AG10803 (cell line): ENCODE measurements around the gene MTUS2.
A peak's percentile ranks its signal among the peaks of the same experiment; 100 is the strongest.

Source experiments
- DNase-seq: peaks from one replicate; pipeline ENCODE4 v3.0.0; 2010; ENCODE audit warnings: low read depth
- H3K4me3 ChIP-seq: 2 replicates; pipeline ENCODE4 v1.5.1; 2011; ENCODE audit warnings: mild to moderate bottlenecking, low read length, control low read depth
- CTCF ChIP-seq: conservative IDR thresholded peaks from 2 replicates; pipeline ENCODE4 v1.5.1; 2011; ENCODE audit warnings: mild to moderate bottlenecking, low read length, control low read depth, inconsistent platforms

MTUS2 gene

GRCh38 chr13:29501674-29502073 lies 681.5 kb downstream of the MTUS2 start:
- no peak for DNase-seq
- no peak for TF ChIP-seq CTCF
- no peak overlapping the region for H3K4me3 ChIP-seq

GRCh38 chr13:29502391-29503008 lies 682.4 kb downstream of the MTUS2 start:
- no peak for TF ChIP-seq CTCF
- no peak overlapping the region for H3K4me3 ChIP-seq
- DNase-seq: no peak

- peak overlapping the region; percentile 41 for H3K4me3 ChIP-seq
- TF ChIP-seq CTCF: no peak
- peak; percentile 54 for DNase-seq
These were observed 683.1 kb downstream of the MTUS2 start for GRCh38 chr13:29503041-29503837.

- DNase-seq: no peak
- no peak overlapping the region for H3K4me3 ChIP-seq
- no peak for TF ChIP-seq CTCF
These were observed 684.6 kb downstream of the MTUS2 start for GRCh38 chr13:29504691-29505090.

GRCh38 chr13:29505511-29505910 lies 685.4 kb downstream of the MTUS2 start:
- TF ChIP-seq CTCF: no peak
- DNase-seq: no peak
- H3K4me3 ChIP-seq: no peak overlapping the region

- no peak for DNase-seq
- H3K4me3 ChIP-seq: no peak overlapping the region
- no peak for TF ChIP-seq CTCF
These were observed 685.8 kb downstream of the MTUS2 start for GRCh38 chr13:29505950-29506349.

- peak; percentile 53 for DNase-seq
- no peak for TF ChIP-seq CTCF
- H3K4me3 ChIP-seq: no peak overlapping the region
These were observed 687.2 kb downstream of the MTUS2 start for GRCh38 chr13:29507356-29507755.
